ENCODE results near the gene CTNNA3. TPM values are rescaled to one million over a fixed set of nuclear protein-coding genes. Genes with fewer than 3 reads are reported as not detected.

The CTNNA3 gene
- total RNA-seq, 4 donors from 2014 or later, result 0.04 to 0.19 (median 0.11) TPM

- no peak overlapping the region for H3K4me3 ChIP-seq (ENCODE audit: low read depth, poor library complexity, severe bottlenecking)
- intact Hi-C loops (cut with DNase I; ENCODE audit: low total_unique reads), result no loop called here
- no peak for TF ChIP-seq CTCF (IDR thresholded peaks at IDR 0.05)
- no peak for TF ChIP-seq POLR2A (IDR thresholded peaks at IDR 0.05)
- DNase-seq (ENCODE audit: low spot score in 2 of 2), result no peak
- 59 to 81% methylated on average over 4 of the region's 4 CpGs for WGBS, 2 donors
Measured at GRCh38 chr10:66234872-66235271, 1461.1 kb downstream of the CTNNA3 start.

- intact Hi-C loops (cut with DNase I; ENCODE audit: low total_unique reads), result loop anchor here (5.0 kb wide), 1 partner anchor 477 kb away; no protein-coding TSS in a partner anchor
- TF ChIP-seq POLR2A (IDR thresholded peaks at IDR 0.05) (no peak), CTCF (IDR thresholded peaks at IDR 0.05) (no peak)
- no peak overlapping the region for H3K4me3 ChIP-seq (ENCODE audit: low read depth, poor library complexity, severe bottlenecking)
- no peak for DNase-seq (ENCODE audit: low spot score in 2 of 2)
Measured at GRCh38 chr10:66228887-66229286, 1467.1 kb downstream of the CTNNA3 start.

- no peak for DNase-seq (ENCODE audit: low spot score in 2 of 2)
- no peak for TF ChIP-seq CTCF (IDR thresholded peaks at IDR 0.05)
- no peak for TF ChIP-seq POLR2A (IDR thresholded peaks at IDR 0.05)
- intact Hi-C loops (cut with DNase I; ENCODE audit: low total_unique reads), result no loop called here
- no peak overlapping the region for H3K4me3 ChIP-seq (ENCODE audit: low read depth, poor library complexity, severe bottlenecking)
- 46 to 67% methylated on average over 1 of the region's 1 CpG for WGBS, 2 donors
Measured at GRCh38 chr10:66223656-66224055, 1472.3 kb downstream of the CTNNA3 start.

- H3K4me3 ChIP-seq (ENCODE audit: low read depth, poor library complexity, severe bottlenecking), result no peak overlapping the region
- intact Hi-C loops (cut with DNase I; ENCODE audit: low total_unique reads), result no loop called here
- no peak for TF ChIP-seq CTCF (IDR thresholded peaks at IDR 0.05)
- no peak for TF ChIP-seq POLR2A (IDR thresholded peaks at IDR 0.05)
- DNase-seq (ENCODE audit: low spot score in 2 of 2), result no peak
- WGBS, 2 donors, result 69 to 81% methylated on average over 3 of the region's 3 CpGs
Measured at GRCh38 chr10:66222462-66223046, 1473.4 kb downstream of the CTNNA3 start.

- intact Hi-C loops (cut with DNase I; ENCODE audit: low total_unique reads), result no loop called here
- TF ChIP-seq CTCF (IDR thresholded peaks at IDR 0.05) (no peak), POLR2A (IDR thresholded peaks at IDR 0.05) (no peak)
Measured at GRCh38 chr10:66218981-66219587, 1476.9 kb downstream of the CTNNA3 start.

GRCh38 chr10:66218289-66218688 is 1477.7 kb downstream of the CTNNA3 start:
- intact Hi-C loops (cut with DNase I; ENCODE audit: low total_unique reads), result no loop called here
- TF ChIP-seq CTCF (IDR thresholded peaks at IDR 0.05) (no peak), POLR2A (IDR thresholded peaks at IDR 0.05) (no peak)
- H3K4me3 ChIP-seq (ENCODE audit: low read depth, poor library complexity, severe bottlenecking), result no peak overlapping the region
- WGBS, 2 donors, result 63 to 75% methylated on average over 2 of the region's 2 CpGs
- no peak for DNase-seq (ENCODE audit: low spot score in 2 of 2)

More at GRCh38 chr10:66218981-66219587, 1476.9 kb downstream of the CTNNA3 start:
- H3K4me3 ChIP-seq (ENCODE audit: low read depth, poor library complexity, severe bottlenecking), result no peak overlapping the region
- WGBS, 2 donors, result 71 to 76% methylated on average over 5 of the region's 5 CpGs
- no peak for DNase-seq (ENCODE audit: low spot score in 2 of 2)

Measured in lower leg skin (tissue), 4 donors.